Upper lobe of left lung (tissue), 6 donors: ENCODE data around the gene RNF14. TPM values are rescaled to one million over a fixed set of nuclear protein-coding genes. Genes with fewer than 3 reads are reported as not detected.

Experiments
- ATAC-seq, 2 donors: fragments of 200-7000 bp; cut with Tn5 transposase; one replicate each; pipeline ENCODE4 v1.9.1; 2022; ENCODE audit warnings: mild to moderate bottlenecking in 2 of 2, moderate library complexity in 2 of 2; ENCODE audit not compliant: low FRiP score in 2 of 2
- DNase-seq, 2 donors: peaks; one replicate each; pipeline ENCODE4 v3.0.0-alpha.2; 2019 to 2020
- H3K27ac ChIP-seq, 4 donors: fragments of 200-600 bp; sonication (generic); one replicate each; pipeline ENCODE4 v1.5.1; 2016 to 2019
- H3K27me3 ChIP-seq, 4 donors: fragments of 200-600 bp; sonication (generic); one replicate each; pipeline ENCODE4 v1.5.1; 2017 to 2019
- H3K36me3 ChIP-seq, 4 donors: fragments of 200-600 bp; sonication (generic); one replicate each; pipeline ENCODE4 v1.5.1; 2016 to 2019
- H3K4me1 ChIP-seq, 4 donors: fragments of 200-600 bp; sonication (generic); one replicate each; pipeline ENCODE4 v1.5.1; 2018 to 2019
- H3K4me3 ChIP-seq, 4 donors: fragments of 200-600 bp; sonication (generic); one replicate each; pipeline ENCODE4 v1.5.1; 2017 to 2019; ENCODE audit warnings: mild to moderate bottlenecking in 2 of 4, moderate library complexity in 1 of 4
- H3K9me3 ChIP-seq, 4 donors: fragments of 200-600 bp; sonication (generic); one replicate each; pipeline ENCODE4 v1.5.1; 2018 to 2019
- CTCF ChIP-seq, 6 experiments: fragments of 450-650 bp in 4 of 6; fragments of 200-600 bp in 2 of 6; sonication (generic) in 2 of 6; IDR thresholded peaks; one replicate each; pipeline ENCODE4 v1.5.1; 2016 to 2019; ENCODE audit warnings: antibody characterized with exemption in 6 of 6
- EP300 ChIP-seq, 4 donors: sonication (generic); formaldehyde crosslinking; IDR thresholded peaks; one replicate each; pipeline ENCODE4 v1.5.1; 2017; ENCODE audit warnings: antibody characterized with exemption in 4 of 4, control low read depth in 2 of 4
- POLR2A ChIP-seq, 4 donors: fragments of 450-650 bp; IDR thresholded peaks; one replicate each; pipeline ENCODE4 v1.5.1; 2016 to 2017; ENCODE audit warnings: antibody characterized with exemption in 4 of 4, mild to moderate bottlenecking in 2 of 4
- POLR2AphosphoS5 ChIP-seq, 2 donors: sonication (generic); formaldehyde crosslinking; IDR thresholded peaks; one replicate each; pipeline ENCODE4 v1.5.1; 2017; ENCODE audit warnings: antibody characterized with exemption in 2 of 2
- WGBS, 2 donors: methylation state at CpG; one replicate each; pipeline ENCODE4 v1.1.5; 2017 to 2018; 5-methylcytosine and 5-hydroxymethylcytosine counted together
- total RNA-seq, 6 donors: library from RNA; depleted of rRNA in 4 of 6; stranded (reverse); fragments of >200 nt in 4 of 6; gene quantifications; one replicate each; pipeline versions ENCODE4 v1.1.0 to v1.2.1, GENCODE V29; 2016 to 2021
- donor health status: DM: no; HTN: no; CAD: no; lungs with moderate emphysema.
- donor health status: DM: no; HTN: yes; CAD: no; lungs with severe emphysema.

The RNF14 gene
- total RNA-seq, 6 donors from 2014 or later: 20.3 to 54.6 (median 44.3) TPM

GRCh38 chr5:141960449-141961323 is 8.2 kb upstream of the RNF14 start:
- WGBS, 2 donors: 24 to 28% methylated on average over 14 of the region's 14 CpGs
- Histone ChIP-seq H3K4me3 (no peak overlapping the region), H3K36me3 (no peaks in the 10 kb centered on the region), H3K27ac (peak overlapping the region; percentile 45 to 79 (median 60)), H3K4me1 (peaks cover 29 to 44% (median 34%) of the 10 kb centered on the region in 4 donors), H3K27me3 (no peaks in the 10 kb centered on the region), H3K9me3 (no peaks in the 10 kb centered on the region)
- ATAC-seq (peak; percentile 85 to 91), DNase-seq (peak in 1 of 2 donors; percentile 92)
- TF ChIP-seq POLR2A (IDR thresholded peaks at IDR 0.05) (no peak), POLR2AphosphoS5 (IDR thresholded peaks at IDR 0.05) (peak in 1 of 2 donors; percentile 19), CTCF (IDR thresholded peaks at IDR 0.05) (peak; percentile 79 to 89 (median 88))

- ATAC-seq (no peak), DNase-seq (no peak)
- Histone ChIP-seq H3K4me1 (peaks cover 29 to 44% (median 34%) of the 10 kb centered on the region in 4 donors), H3K36me3 (no peaks in the 10 kb centered on the region), H3K27ac (peak overlapping the region in 1 of 4 donors; percentile 70), H3K27me3 (no peaks in the 10 kb centered on the region), H3K4me3 (no peak overlapping the region), H3K9me3 (no peaks in the 10 kb centered on the region)
- TF ChIP-seq CTCF (IDR thresholded peaks at IDR 0.05): no peak
- no peak for TF ChIP-seq POLR2AphosphoS5 (IDR thresholded peaks at IDR 0.05)
- TF ChIP-seq POLR2A (IDR thresholded peaks at IDR 0.05): no peak
- TF ChIP-seq EP300 (IDR thresholded peaks at IDR 0.05): no peak
- WGBS, 2 donors: 92 to 93% methylated on average over 3 of the region's 3 CpGs
These were observed 7.4 kb upstream of the RNF14 start for GRCh38 chr5:141961466-141961865.

- ATAC-seq: no peak
- DNase-seq: no peak
- no peak for TF ChIP-seq POLR2AphosphoS5 (IDR thresholded peaks at IDR 0.05)
- no peak for TF ChIP-seq EP300 (IDR thresholded peaks at IDR 0.05)
- TF ChIP-seq CTCF (IDR thresholded peaks at IDR 0.05): no peak
- TF ChIP-seq POLR2A (IDR thresholded peaks at IDR 0.05): no peak
- Histone ChIP-seq H3K27me3 (no peaks in the 10 kb centered on the region), H3K9me3 (no peaks in the 10 kb centered on the region), H3K4me1 (peaks cover 23 to 34% (median 25%) of the 10 kb centered on the region in 4 donors), H3K36me3 (no peaks in the 10 kb centered on the region), H3K4me3 (no peak overlapping the region), H3K27ac (no peak overlapping the region)
- WGBS, 2 donors: 55 to 61% methylated on average over 3 of the region's 3 CpGs
These were observed 5.2 kb upstream of the RNF14 start for GRCh38 chr5:141963701-141964100.

- Histone ChIP-seq H3K36me3 (no peaks in the 10 kb centered on the region), H3K27ac (no peak overlapping the region), H3K4me3 (no peak overlapping the region), H3K9me3 (no peaks in the 10 kb centered on the region), H3K27me3 (no peaks in the 10 kb centered on the region), H3K4me1 (peaks cover 16 to 29% (median 19%) of the 10 kb centered on the region in 4 donors)
- 74 to 87% methylated on average over 7 of the region's 7 CpGs for WGBS, 2 donors
- DNase-seq: no peak
- no peak for TF ChIP-seq EP300 (IDR thresholded peaks at IDR 0.05)
- TF ChIP-seq POLR2AphosphoS5 (IDR thresholded peaks at IDR 0.05): no peak
- no peak for TF ChIP-seq CTCF (IDR thresholded peaks at IDR 0.05)
- no peak for TF ChIP-seq POLR2A (IDR thresholded peaks at IDR 0.05)
- no peak for ATAC-seq
These were observed 3.8 kb upstream of the RNF14 start for GRCh38 chr5:141965071-141965470.
